ENCODE results near the gene CENPF.

- TF ChIP-seq EP300 (IDR thresholded peaks at IDR 0.05; ENCODE audit: borderline replicate concordance) (no peak), ZBTB7A (IDR thresholded peaks at IDR 0.05; ENCODE audit: low read depth) (no peak)
- TF ChIP-seq, protein P1, sequence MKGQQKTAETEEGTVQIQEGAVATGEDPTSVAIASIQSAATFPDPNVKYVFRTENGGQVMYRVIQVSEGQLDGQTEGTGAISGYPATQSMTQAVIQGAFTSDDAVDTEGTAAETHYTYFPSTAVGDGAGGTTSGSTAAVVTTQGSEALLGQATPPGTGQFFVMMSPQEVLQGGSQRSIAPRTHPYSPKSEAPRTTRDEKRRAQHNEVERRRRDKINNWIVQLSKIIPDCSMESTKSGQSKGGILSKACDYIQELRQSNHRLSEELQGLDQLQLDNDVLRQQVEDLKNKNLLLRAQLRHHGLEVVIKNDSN (IDR thresholded peaks at IDR 0.05): no peak
Measured at GRCh38 chr1:214565310-214565709, 37.7 kb upstream of the CENPF start.

Measured in Ishikawa (cell line).